ENCODE results near the gene NELL2. TPM values are rescaled to one million over a fixed set of nuclear protein-coding genes. Genes with fewer than 3 reads are reported as not detected.

NELL2 gene
- total RNA-seq, 2 experiments from 2014 or later = 99.7 to 106 TPM

- POLR2A ChIA-PET = no interaction called here
Measured at GRCh38 chr12:44777044-44777443, 99.1 kb downstream of the NELL2 start.

GRCh38 chr12:44775901-44776300 is 100.2 kb downstream of the NELL2 start:
- DNase-seq = no peak
- ATAC-seq = no peak
- POLR2A ChIA-PET = interaction anchor here (0.7 kb wide), 1 partner anchor 10 kb away, joined by 3 read pairs; no protein-coding TSS in a partner anchor
- peaks cover 16% of the 10 kb centered on the region for H3K4me1 Mint-ChIP-seq (ENCODE audit: low read depth)
- no peaks in the 10 kb centered on the region for H3K27me3 Mint-ChIP-seq
- H3K27ac Mint-ChIP-seq = no peak overlapping the region
- H3K4me3 Mint-ChIP-seq = no peak overlapping the region
- H3K36me3 Mint-ChIP-seq (ENCODE audit: low read depth) = peaks cover 47% of the 10 kb centered on the region
- CTCF ChIA-PET = interaction anchor here (1.0 to 5.4 kb wide), 13 partner anchors 8 to 155 kb away, joined by 3 to 76 read pairs (median 8); partner anchors contain the start of gene NELL2
- H3K9me3 Mint-ChIP-seq = peaks cover 7% of the 10 kb centered on the region
- intact Hi-C loops (cut with micrococcal nuclease) = loop anchor here (2.0 to 5.0 kb wide), 2 partner anchors 101 to 155 kb away; partner anchors contain the start of gene NELL2
- no peak for TF ChIP-seq CTCF (IDR thresholded peaks at IDR 0.05)

More at GRCh38 chr12:44777044-44777443, 99.1 kb downstream of the NELL2 start:
- DNase-seq = no peak
- no peak for TF ChIP-seq CTCF (IDR thresholded peaks at IDR 0.05)
- Mint-ChIP-seq H3K27ac (no peak overlapping the region), H3K27me3 (no peaks in the 10 kb centered on the region), H3K4me3 (no peak overlapping the region), H3K4me1 (ENCODE audit: low read depth) (peaks cover 21% of the 10 kb centered on the region), H3K36me3 (ENCODE audit: low read depth) (peaks cover 49% of the 10 kb centered on the region), H3K9me3 (peaks cover 11% of the 10 kb centered on the region)
- CTCF ChIA-PET = interaction anchor here (0.8 to 5.4 kb wide), 6 partner anchors 9 to 172 kb away, joined by 3 to 76 read pairs (median 6); partner anchors contain the start of gene NELL2
- no peak for ATAC-seq
- intact Hi-C loops (cut with micrococcal nuclease) = loop anchor here (5.0 kb wide), 1 partner anchor 100 kb away; the partner anchor contains the start of gene NELL2

- peaks cover 38% of the 10 kb centered on the region for H3K36me3 Mint-ChIP-seq (ENCODE audit: low read depth)
- ATAC-seq (peak; percentile 53), DNase-seq (peak; percentile 74)
- TF ChIP-seq CTCF (IDR thresholded peaks at IDR 0.05) = peak; percentile 89
- no peak overlapping the region for H3K4me3 Mint-ChIP-seq
- H3K27ac Mint-ChIP-seq = no peak overlapping the region
- no peaks in the 10 kb centered on the region for H3K27me3 Mint-ChIP-seq
- H3K4me1 Mint-ChIP-seq (ENCODE audit: low read depth) = peaks cover 6% of the 10 kb centered on the region
- intact Hi-C loops (cut with micrococcal nuclease) = loop anchor here (2.0 to 5.0 kb wide), 2 partner anchors 102 to 156 kb away; partner anchors contain the start of gene NELL2
- H3K9me3 Mint-ChIP-seq = peaks cover under 1% of the 10 kb centered on the region
- ChIA-PET CTCF (interaction anchor here (0.8 to 5.4 kb wide), 28 partner anchors 9 to 175 kb away, joined by 3 to 76 read pairs (median 4); partner anchors contain the start of gene NELL2), POLR2A (interaction anchor here (0.6 to 1.3 kb wide), 2 partner anchors 101 to 104 kb away, joined by 3 to 4 read pairs; partner anchors contain the start of gene NELL2)
Measured at GRCh38 chr12:44774815-44775411, 101.2 kb downstream of the NELL2 start.

GRCh38 chr12:44771485-44772021 is 104.6 kb downstream of the NELL2 start:
- H3K27me3 Mint-ChIP-seq = no peaks in the 10 kb centered on the region
- POLR2A ChIA-PET = interaction anchor here (0.6 kb wide), 1 partner anchor 159 kb away, joined by 5 read pairs; no protein-coding TSS in a partner anchor
- H3K4me1 Mint-ChIP-seq (ENCODE audit: low read depth) = no peaks in the 10 kb centered on the region
- DNase-seq = no peak
- CTCF ChIA-PET = interaction anchor here (0.7 to 2.5 kb wide), 8 partner anchors 10 to 177 kb away, joined by 3 to 7 read pairs (median 4); partner anchors contain the start of gene NELL2
- ATAC-seq = no peak
- H3K27ac Mint-ChIP-seq = no peak overlapping the region
- H3K4me3 Mint-ChIP-seq = no peak overlapping the region
- intact Hi-C loops (cut with micrococcal nuclease) = no loop called here
- peaks cover 26% of the 10 kb centered on the region for H3K36me3 Mint-ChIP-seq (ENCODE audit: low read depth)
- no peaks in the 10 kb centered on the region for H3K9me3 Mint-ChIP-seq
- no peak for TF ChIP-seq CTCF (IDR thresholded peaks at IDR 0.05)

All from activated CD8-positive, alpha-beta T cell treated with anti-CD3 and anti-CD28 coated beads for 36 hours (primary cell).